ENCODE data around the gene TENM4. TPM values are rescaled to one million over a fixed set of nuclear protein-coding genes. Genes with fewer than 3 reads are reported as not detected.

TENM4 gene
- total RNA-seq, 1 donor from 2014 or later = not detected

DNA sequence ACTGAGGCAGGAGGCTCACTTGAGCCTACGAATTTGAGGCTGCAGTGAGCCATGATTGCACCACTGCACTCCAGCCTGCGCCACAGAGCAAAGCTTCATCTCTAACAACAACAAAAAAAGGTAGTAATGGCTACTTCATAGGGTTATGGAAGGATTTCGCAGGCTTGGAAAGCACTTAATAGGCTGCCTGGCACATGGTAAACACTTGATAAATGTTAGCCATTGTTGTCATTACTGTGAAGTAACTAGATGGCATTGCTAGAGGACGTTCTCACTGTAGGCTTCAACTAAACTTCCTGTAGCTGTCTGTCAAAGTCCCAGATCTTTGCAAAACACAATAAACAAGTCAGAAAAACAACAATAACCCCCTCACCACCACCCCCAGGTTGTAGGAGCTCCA, 508.9 kb downstream of the TENM4 start:
- intact Hi-C loops (cut with micrococcal nuclease) = no loop called here
- no peak for DNase-seq
- Mint-ChIP-seq H3K27me3 (peaks cover 9% of the 10 kb centered on the region), H3K4me1 (no peaks in the 10 kb centered on the region), H3K9me3 (no peaks in the 10 kb centered on the region), H3K4me3 (no peak overlapping the region), H3K27ac (no peak overlapping the region), H3K36me3 (ENCODE audit: low read depth) (no peaks in the 10 kb centered on the region)

DNA sequence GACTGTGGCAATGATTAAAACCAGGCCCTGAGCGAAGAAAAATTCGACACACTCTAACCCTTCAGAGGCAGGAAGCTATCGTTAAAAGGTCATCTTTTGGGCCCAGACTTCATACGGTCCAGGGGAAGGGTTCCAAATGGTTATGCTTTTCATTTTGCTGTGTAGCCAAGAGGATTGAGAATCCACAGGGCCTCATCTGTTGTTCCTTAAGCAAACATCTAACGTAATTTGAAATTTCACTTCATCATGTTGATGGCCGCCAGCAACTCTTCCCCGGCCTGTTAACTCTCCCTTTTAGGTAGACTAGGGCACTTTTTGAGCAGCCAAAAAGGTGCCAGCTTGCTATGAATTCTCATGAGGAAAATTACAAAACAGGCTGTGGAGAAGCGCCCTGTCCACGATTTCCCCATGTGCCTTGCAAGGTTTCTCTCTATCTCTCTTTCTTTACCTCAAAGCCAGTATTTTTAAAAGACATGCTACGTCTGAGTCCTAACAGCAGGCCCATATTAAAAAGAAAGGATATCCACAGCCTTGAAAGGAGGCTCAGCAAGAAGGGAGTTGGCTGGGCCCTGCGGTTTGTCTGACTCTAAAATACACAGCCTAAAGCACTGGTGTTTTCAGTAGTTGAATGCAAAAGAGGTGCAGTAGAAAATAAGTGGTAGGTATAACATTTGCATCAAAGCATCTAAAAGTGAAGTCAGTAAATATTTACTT, 509.9 kb downstream of the TENM4 start:
- intact Hi-C loops (cut with micrococcal nuclease) = no loop called here
- Mint-ChIP-seq H3K4me3 (no peak overlapping the region), H3K4me1 (no peaks in the 10 kb centered on the region), H3K36me3 (ENCODE audit: low read depth) (no peaks in the 10 kb centered on the region), H3K27ac (no peak overlapping the region), H3K9me3 (no peaks in the 10 kb centered on the region), H3K27me3 (peaks cover 9% of the 10 kb centered on the region)
- DNase-seq = no peak

DNA sequence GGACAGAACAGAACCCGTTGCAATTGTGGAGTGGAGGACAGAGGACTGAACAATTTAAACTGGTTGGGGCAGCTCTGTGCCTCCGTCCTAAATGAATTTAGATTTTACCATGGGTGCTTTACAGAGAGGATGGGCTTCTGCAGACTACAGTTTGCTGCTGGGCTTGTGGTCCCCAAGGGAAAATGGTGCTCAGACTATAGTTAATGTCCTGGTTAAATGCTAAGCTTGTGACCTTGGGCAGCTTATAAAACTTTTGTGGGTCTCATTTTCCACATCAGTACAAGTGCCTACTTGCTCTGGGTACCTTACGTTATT, 511.0 kb downstream of the TENM4 start:
- Mint-ChIP-seq H3K27ac (no peak overlapping the region), H3K4me3 (no peak overlapping the region), H3K27me3 (peaks cover 11% of the 10 kb centered on the region), H3K36me3 (ENCODE audit: low read depth) (no peaks in the 10 kb centered on the region), H3K4me1 (no peaks in the 10 kb centered on the region), H3K9me3 (no peaks in the 10 kb centered on the region)
- DNase-seq = no peak
- intact Hi-C loops (cut with micrococcal nuclease) = no loop called here

DNA sequence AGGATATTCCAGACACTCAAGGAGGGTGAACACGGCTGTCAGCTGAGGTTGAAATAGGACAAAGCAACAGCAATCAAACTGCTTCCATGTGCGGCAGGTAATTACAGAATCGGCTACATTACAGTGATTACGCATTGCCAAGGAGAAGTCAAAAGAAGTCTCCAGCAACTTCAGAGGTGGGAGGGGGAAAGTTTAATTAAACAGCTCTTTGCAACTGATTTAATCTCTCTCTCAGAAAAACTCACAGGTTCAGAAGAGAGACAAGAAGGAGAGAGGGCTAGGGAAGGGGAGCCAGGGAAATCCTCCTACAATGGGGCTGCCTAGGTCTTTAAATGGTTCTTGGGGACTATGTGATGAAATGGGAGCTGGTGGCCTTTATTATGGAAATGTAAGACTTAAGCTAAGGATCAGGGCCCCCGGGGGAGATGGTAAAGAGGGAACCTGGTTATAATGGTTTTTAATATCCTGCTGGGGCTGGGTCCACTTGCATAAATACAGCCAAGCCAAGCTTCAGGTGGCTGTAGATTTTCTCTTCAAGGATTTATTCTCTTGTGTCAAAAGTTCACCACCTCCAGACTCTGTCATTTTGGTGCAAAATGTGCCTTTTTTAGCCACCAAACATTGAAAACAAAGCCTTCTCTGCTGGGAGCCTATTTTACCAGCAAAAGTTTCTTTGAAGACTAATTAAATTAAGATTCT, 511.5 kb downstream of the TENM4 start:
- H3K9me3 Mint-ChIP-seq = no peaks in the 10 kb centered on the region
- H3K27ac Mint-ChIP-seq = no peak overlapping the region
- no peak for DNase-seq
- intact Hi-C loops (cut with micrococcal nuclease) = no loop called here
- no peaks in the 10 kb centered on the region for H3K4me1 Mint-ChIP-seq
- no peak overlapping the region for H3K4me3 Mint-ChIP-seq
- H3K27me3 Mint-ChIP-seq = peaks cover 11% of the 10 kb centered on the region
- no peaks in the 10 kb centered on the region for H3K36me3 Mint-ChIP-seq (ENCODE audit: low read depth)

DNA sequence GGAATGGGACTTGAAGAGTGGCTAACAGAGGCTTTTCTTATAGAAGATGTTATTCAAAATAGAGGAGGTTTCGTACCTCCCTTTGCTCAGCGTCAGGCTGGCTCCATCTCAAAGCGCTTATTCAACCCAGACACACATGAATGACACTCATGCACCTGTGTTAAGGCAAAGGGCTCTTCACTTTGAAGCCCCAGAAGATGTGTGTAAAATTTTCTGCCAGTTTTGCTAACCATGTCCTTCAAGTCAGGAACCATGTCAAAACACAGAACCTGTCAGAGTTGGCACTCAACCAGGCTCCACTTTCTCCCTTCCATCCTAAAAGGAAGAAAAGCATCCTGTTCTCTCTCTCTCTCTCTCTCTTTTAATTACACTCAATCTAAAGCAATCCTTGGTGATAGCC, 513.3 kb downstream of the TENM4 start:
- H3K27ac Mint-ChIP-seq = no peak overlapping the region
- H3K36me3 Mint-ChIP-seq (ENCODE audit: low read depth) = no peaks in the 10 kb centered on the region
- H3K4me1 Mint-ChIP-seq = no peaks in the 10 kb centered on the region
- H3K9me3 Mint-ChIP-seq = no peaks in the 10 kb centered on the region
- H3K4me3 Mint-ChIP-seq = no peak overlapping the region
- intact Hi-C loops (cut with micrococcal nuclease) = no loop called here
- H3K27me3 Mint-ChIP-seq = peaks cover 11% of the 10 kb centered on the region
- no peak for DNase-seq

DNA sequence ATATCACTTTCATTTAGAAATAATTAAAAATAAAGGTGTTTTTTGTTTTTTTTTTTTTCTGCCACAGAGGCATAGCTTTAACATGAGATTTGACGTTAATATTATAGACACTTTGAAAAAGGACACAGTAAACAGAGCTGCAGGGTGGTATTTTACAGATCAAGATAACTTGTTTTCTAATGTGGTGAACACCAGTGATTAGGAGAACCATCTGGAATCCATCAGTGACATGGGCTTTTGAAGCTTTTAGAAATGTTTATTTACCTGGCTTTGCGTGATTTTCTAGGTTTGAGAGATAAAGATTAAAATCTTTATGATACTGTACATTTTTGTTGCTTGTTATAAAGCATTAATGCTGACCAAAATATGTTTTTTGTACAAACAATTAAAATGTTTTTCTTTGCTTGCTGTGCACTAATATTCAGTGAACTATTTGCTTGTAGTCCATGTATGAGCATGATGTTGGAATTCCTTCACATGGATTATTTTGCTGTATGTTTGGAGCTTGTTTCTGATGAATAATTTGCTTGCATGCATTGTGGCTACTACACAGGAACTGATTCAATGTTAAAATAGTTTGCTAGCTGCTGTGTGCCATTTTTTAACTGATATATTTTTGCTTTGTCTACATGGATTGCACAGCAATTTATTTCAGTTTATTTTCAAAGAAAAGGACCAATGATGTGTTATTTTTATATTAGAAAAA, 514.0 kb downstream of the TENM4 start:
- DNase-seq = no peak
- intact Hi-C loops (cut with micrococcal nuclease) = no loop called here
- H3K36me3 Mint-ChIP-seq (ENCODE audit: low read depth) = no peaks in the 10 kb centered on the region
- H3K27ac Mint-ChIP-seq = no peak overlapping the region
- no peak overlapping the region for H3K4me3 Mint-ChIP-seq
- H3K9me3 Mint-ChIP-seq = no peaks in the 10 kb centered on the region
- H3K27me3 Mint-ChIP-seq = peaks cover 11% of the 10 kb centered on the region
- no peaks in the 10 kb centered on the region for H3K4me1 Mint-ChIP-seq

DNA sequence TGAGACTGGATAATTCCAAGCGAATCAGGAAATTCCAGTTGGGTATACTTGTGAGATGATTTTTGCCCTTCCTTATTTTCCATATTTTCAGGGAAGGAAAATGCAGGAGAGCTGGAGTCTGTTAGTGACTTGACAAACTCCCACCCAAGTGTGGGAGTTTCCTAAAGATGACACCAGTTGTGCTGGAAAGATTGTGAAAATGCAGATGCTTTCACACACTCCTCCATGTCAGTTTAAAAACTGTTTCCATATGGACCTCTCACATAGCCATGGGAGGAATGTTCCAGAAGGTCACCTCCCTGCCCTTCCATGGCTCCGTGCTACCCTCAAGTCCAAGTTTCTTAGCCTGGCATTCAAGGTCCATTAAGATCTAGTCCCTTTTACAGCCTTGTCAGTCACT, 515.4 kb downstream of the TENM4 start:
- H3K27ac Mint-ChIP-seq = no peak overlapping the region
- no peak overlapping the region for H3K4me3 Mint-ChIP-seq
- no peaks in the 10 kb centered on the region for H3K9me3 Mint-ChIP-seq
- H3K4me1 Mint-ChIP-seq = no peaks in the 10 kb centered on the region
- peaks cover 11% of the 10 kb centered on the region for H3K27me3 Mint-ChIP-seq
- no peaks in the 10 kb centered on the region for H3K36me3 Mint-ChIP-seq (ENCODE audit: low read depth)
- no peak for DNase-seq
- intact Hi-C loops (cut with micrococcal nuclease) = no loop called here

DNA sequence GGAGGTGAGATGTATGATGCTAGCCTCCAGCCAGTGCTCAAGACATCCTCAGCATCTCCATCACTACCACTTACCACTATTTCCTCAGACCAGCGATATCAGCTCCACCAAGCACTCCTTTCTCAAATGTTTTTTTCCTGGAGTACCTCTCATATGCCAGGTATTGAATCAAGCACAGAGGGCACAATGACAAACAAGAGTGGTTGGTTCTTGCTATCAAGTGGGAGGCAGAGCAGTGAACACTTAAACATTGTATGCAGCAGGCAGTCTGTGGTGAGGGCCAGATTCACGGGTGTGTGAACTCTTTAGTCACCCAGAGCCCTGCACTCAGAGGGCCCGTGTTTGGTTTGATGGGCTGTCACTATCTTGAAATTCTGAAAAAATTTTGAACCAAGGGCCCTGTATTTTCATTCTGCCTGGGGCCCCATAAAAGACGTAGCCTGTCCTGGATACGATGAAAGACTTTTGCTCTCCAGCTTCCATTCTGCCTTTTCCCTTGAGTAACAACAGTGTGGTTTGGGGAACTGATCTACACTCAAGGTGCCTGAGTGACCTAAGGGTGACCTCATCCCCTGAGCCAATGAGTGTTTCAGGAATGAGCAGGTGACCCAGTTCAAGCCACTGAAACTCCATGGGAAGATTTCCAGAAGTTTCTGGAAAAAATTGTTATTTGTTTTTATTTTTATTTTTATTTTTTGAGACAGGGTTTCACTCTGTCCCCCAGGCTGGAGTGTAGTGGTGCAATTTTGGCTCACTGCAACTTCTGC, 517.8 kb downstream of the TENM4 start:
- Mint-ChIP-seq H3K4me1 (no peaks in the 10 kb centered on the region), H3K36me3 (ENCODE audit: low read depth) (no peaks in the 10 kb centered on the region), H3K27ac (no peak overlapping the region), H3K9me3 (no peaks in the 10 kb centered on the region), H3K4me3 (no peak overlapping the region), H3K27me3 (peaks cover 5% of the 10 kb centered on the region)
- DNase-seq = no peak
- intact Hi-C loops (cut with micrococcal nuclease) = no loop called here

DNA sequence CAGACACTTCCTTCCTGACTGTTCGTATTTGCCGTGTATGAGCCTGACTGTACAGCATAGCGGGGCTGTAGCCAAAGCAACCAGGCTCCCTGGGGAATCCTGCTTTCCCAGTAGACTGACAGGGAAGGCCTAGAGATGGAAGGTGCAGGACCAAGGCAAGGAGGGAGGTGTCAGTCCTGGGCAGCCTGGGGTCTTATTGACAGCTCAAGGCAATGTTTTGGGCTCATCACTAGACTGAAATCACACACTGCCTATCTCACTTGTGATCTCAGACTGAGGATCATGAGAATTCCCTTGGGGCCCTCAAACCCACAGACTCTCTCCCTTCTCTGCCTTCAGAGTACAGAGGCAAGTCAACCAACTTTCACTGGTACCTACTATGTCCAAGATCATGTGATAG, 519.3 kb downstream of the TENM4 start:
- H3K4me1 Mint-ChIP-seq = no peaks in the 10 kb centered on the region
- H3K36me3 Mint-ChIP-seq (ENCODE audit: low read depth) = no peaks in the 10 kb centered on the region
- H3K9me3 Mint-ChIP-seq = no peaks in the 10 kb centered on the region
- no peak overlapping the region for H3K27ac Mint-ChIP-seq
- intact Hi-C loops (cut with micrococcal nuclease) = no loop called here
- peaks cover 2% of the 10 kb centered on the region for H3K27me3 Mint-ChIP-seq
- no peak for DNase-seq
- no peak overlapping the region for H3K4me3 Mint-ChIP-seq

DNA sequence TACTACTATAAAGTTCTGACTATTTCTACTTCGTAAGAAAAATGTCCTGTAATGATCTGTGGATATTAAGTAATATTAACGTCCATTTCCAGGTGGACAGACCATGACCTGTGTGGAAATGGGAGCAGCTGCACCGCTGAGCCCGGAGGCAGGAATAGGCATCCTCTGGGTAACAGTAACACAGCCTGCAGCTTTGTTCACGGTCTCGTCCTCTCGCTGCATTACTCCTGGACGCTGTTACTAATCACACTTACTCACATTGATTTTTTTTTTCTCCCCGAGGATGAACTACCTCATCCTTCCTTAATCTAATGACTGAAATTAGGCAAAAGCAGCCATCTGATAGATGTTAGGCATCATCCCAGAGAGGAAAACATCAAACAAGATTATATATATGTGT, 520.5 kb downstream of the TENM4 start:
- Mint-ChIP-seq H3K36me3 (ENCODE audit: low read depth) (no peaks in the 10 kb centered on the region), H3K4me3 (no peak overlapping the region), H3K27me3 (peaks cover 2% of the 10 kb centered on the region), H3K27ac (no peak overlapping the region), H3K9me3 (no peaks in the 10 kb centered on the region), H3K4me1 (no peaks in the 10 kb centered on the region)
- DNase-seq = no peak
- intact Hi-C loops (cut with micrococcal nuclease) = no loop called here

DNA sequence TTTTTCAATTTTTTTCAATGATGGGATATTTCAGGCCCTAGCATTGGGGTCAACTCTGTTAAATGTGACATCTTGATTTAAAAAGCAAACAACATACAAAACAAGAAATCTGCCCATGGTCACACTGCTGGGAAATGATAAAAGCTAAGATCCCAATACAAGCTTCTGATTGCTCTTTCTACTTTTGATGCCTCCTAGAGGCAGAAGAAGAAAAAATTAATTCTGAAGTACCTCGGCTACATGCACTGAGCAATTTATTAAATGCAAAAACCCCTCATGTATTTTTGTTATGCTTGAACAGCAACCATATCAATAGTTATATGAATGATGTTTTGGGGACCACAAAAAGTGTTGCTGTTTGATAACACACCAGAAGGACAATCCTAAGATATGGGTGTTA, 524.1 kb downstream of the TENM4 start:
- intact Hi-C loops (cut with micrococcal nuclease) = no loop called here
- no peak for DNase-seq
- Mint-ChIP-seq H3K36me3 (ENCODE audit: low read depth) (no peaks in the 10 kb centered on the region), H3K4me1 (no peaks in the 10 kb centered on the region), H3K4me3 (no peak overlapping the region), H3K27ac (no peak overlapping the region), H3K9me3 (no peaks in the 10 kb centered on the region), H3K27me3 (peaks cover under 1% of the 10 kb centered on the region)

DNA sequence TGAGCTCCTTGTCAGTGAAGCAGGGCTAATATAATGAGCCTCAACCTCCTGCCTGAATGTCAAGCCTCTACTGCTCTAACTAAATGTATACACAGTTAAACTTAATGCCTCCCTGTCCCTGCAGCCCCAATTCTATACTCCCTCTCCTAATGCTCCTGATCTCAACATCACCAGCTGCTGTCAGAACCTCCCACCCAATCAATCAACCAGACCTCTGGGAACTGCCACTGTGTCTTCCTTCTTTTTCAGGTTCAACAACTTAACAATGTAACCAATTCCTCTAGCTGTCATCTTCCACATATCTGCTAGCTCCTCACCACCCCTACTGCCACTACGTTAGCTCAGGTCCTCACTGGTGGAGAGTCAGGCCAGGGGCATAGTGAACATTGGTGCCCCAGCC, 526.3 kb downstream of the TENM4 start:
- intact Hi-C loops (cut with micrococcal nuclease) = no loop called here
- H3K36me3 Mint-ChIP-seq (ENCODE audit: low read depth) = no peaks in the 10 kb centered on the region
- no peak for DNase-seq
- no peaks in the 10 kb centered on the region for H3K9me3 Mint-ChIP-seq
- no peak overlapping the region for H3K27ac Mint-ChIP-seq
- H3K27me3 Mint-ChIP-seq = peaks cover 2% of the 10 kb centered on the region
- H3K4me3 Mint-ChIP-seq = no peak overlapping the region
- no peaks in the 10 kb centered on the region for H3K4me1 Mint-ChIP-seq

DNA sequence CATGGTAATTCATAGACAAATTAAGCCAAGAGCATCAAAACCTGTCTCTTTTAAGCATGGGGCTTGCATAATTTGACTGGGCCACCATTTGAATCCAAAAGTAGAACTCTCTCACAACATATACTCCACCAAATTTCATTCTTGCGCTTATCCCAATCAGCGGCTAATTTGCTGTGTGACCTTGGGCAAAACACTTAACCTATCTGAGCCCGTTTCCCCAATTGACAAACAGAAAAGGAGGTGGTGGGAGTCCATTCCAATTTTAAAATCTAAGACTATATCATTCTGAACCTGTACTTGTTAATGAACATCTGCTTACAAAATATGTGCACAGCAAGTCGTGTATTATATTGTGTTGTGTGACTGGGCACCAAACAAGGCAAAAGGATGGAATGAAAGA, 528.1 kb downstream of the TENM4 start:
- no peaks in the 10 kb centered on the region for H3K36me3 Mint-ChIP-seq (ENCODE audit: low read depth)
- DNase-seq = no peak
- intact Hi-C loops (cut with micrococcal nuclease) = no loop called here
- H3K4me1 Mint-ChIP-seq = no peaks in the 10 kb centered on the region
- peaks cover 2% of the 10 kb centered on the region for H3K27me3 Mint-ChIP-seq
- H3K4me3 Mint-ChIP-seq = no peak overlapping the region
- no peak overlapping the region for H3K27ac Mint-ChIP-seq
- H3K9me3 Mint-ChIP-seq = no peaks in the 10 kb centered on the region

DNA sequence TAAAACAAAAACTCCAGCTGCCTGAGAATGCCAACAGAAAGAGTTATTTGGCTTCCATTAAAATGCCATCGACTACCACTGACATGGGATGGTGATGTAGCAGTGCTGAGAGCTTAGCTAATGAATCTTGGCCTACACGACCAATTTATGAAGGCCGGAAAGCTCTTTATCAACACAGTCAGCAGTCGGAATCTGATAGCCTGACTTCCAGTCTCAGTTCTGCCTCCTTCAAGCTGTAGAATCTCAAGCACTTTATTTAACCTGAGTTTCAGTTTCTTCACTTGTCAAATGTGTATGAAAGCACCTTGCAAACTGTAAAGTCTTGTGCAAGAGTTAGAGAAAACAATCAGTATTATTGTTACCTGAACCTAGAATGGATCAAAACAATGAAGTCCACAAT, 530.5 kb downstream of the TENM4 start:
- no peaks in the 10 kb centered on the region for H3K9me3 Mint-ChIP-seq
- H3K4me3 Mint-ChIP-seq = no peak overlapping the region
- no peaks in the 10 kb centered on the region for H3K36me3 Mint-ChIP-seq (ENCODE audit: low read depth)
- peaks cover 5% of the 10 kb centered on the region for H3K27me3 Mint-ChIP-seq
- no peak overlapping the region for H3K27ac Mint-ChIP-seq
- intact Hi-C loops (cut with micrococcal nuclease) = no loop called here
- no peaks in the 10 kb centered on the region for H3K4me1 Mint-ChIP-seq
- no peak for DNase-seq
